HFF-Myc (cell line): Measurements from ENCODE around the gene SYNRG.

Source experiments
- DNase-seq: peaks from one replicate; pipeline ENCODE4 v3.0.0-alpha.2; 2011; ENCODE audit warnings: low read depth; ENCODE audit errors: extremely low read depth
- H3K4me3 ChIP-seq: replicated peaks from 2 replicates; pipeline ENCODE4 v1.5.1; 2011; ENCODE audit warnings: low read depth, mild to moderate bottlenecking, control low read depth, low read length
- TF ChIP-seq, protein P1 (sequence below): IDR thresholded peaks from 2 replicates; pipeline ENCODE4 v1.5.1; 2012; ENCODE audit warnings: mild to moderate bottlenecking, low read depth, low read length, control low read depth; ENCODE audit errors: missing control alignments

Gene SYNRG, protein sequence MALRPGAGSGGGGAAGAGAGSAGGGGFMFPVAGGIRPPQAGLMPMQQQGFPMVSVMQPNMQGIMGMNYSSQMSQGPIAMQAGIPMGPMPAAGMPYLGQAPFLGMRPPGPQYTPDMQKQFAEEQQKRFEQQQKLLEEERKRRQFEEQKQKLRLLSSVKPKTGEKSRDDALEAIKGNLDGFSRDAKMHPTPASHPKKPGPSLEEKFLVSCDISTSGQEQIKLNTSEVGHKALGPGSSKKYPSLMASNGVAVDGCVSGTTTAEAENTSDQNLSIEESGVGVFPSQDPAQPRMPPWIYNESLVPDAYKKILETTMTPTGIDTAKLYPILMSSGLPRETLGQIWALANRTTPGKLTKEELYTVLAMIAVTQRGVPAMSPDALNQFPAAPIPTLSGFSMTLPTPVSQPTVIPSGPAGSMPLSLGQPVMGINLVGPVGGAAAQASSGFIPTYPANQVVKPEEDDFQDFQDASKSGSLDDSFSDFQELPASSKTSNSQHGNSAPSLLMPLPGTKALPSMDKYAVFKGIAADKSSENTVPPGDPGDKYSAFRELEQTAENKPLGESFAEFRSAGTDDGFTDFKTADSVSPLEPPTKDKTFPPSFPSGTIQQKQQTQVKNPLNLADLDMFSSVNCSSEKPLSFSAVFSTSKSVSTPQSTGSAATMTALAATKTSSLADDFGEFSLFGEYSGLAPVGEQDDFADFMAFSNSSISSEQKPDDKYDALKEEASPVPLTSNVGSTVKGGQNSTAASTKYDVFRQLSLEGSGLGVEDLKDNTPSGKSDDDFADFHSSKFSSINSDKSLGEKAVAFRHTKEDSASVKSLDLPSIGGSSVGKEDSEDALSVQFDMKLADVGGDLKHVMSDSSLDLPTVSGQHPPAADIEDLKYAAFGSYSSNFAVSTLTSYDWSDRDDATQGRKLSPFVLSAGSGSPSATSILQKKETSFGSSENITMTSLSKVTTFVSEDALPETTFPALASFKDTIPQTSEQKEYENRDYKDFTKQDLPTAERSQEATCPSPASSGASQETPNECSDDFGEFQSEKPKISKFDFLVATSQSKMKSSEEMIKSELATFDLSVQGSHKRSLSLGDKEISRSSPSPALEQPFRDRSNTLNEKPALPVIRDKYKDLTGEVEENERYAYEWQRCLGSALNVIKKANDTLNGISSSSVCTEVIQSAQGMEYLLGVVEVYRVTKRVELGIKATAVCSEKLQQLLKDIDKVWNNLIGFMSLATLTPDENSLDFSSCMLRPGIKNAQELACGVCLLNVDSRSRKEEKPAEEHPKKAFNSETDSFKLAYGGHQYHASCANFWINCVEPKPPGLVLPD (N-terminal part only)

DNA sequence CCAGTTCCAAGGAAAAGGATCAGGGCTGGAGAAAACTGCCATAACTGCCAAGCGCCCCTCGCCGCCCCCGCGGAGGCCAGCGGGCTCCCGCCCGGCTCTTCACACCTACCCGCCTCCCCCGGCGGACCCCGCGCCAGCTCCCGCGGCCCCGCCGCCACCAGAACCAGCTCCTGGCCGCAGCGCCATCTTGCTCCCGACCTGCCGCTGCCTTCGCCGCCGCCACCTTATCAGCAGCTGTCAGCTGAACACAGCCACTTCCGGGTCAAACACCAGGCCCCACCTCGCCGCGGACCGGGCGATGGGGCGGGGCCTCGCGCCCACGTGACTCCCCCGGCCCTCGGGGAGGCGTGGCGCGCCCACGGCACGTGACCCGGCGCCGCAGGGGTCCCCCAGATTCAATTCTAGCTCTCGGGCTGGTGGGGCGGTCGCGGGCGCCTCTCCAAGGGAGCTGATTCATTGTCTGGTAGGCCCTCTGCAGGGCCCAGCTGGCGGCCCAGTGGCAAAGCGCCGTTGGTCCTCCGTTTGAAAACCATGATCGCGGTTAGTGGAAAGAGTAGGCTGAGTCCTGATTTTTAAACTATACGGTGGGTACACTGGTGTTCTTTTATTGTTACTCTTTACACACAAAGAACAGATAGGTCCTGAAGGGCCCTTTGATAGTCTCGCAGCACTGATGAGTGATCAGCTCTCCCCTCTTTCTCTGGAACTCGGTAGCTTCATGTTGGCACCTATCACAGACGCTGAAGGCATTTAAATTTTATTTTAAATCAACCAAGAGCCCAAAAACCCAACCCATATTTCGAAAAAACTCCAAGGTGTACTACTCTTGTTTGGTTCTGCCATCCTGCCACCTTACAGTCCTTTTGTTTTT is at the start of gene SYNRG:
Gene SYNRG, minus strand, starts transcription at position 249 of the 871 bp plus-strand sequence. Its CDS starts 63 bp downstream, at position 186.
- DNase-seq = peak; percentile 65
- peak within 1 kb of the TSS; percentile 69 for H3K4me3 ChIP-seq
- TF ChIP-seq, protein P1, sequence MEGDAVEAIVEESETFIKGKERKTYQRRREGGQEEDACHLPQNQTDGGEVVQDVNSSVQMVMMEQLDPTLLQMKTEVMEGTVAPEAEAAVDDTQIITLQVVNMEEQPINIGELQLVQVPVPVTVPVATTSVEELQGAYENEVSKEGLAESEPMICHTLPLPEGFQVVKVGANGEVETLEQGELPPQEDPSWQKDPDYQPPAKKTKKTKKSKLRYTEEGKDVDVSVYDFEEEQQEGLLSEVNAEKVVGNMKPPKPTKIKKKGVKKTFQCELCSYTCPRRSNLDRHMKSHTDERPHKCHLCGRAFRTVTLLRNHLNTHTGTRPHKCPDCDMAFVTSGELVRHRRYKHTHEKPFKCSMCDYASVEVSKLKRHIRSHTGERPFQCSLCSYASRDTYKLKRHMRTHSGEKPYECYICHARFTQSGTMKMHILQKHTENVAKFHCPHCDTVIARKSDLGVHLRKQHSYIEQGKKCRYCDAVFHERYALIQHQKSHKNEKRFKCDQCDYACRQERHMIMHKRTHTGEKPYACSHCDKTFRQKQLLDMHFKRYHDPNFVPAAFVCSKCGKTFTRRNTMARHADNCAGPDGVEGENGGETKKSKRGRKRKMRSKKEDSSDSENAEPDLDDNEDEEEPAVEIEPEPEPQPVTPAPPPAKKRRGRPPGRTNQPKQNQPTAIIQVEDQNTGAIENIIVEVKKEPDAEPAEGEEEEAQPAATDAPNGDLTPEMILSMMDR = peak; percentile 28

DNA sequence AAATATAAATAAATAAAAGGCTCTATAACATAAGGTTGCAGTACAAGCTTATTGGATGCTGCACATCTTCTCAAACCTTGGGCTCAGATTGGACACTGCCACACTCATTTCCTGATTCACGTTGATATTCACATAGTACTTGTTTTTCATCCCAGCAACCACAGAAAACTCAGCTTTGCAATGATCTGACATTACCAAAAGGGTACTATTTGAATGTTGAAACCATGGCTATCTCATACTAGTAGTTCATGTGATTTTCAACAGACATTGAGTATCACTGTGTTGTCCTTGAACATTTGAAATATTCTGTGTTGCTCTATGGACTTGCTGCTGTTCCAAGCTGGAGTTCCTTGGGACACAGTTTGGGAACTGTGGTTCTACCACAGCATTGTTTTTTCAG is 48.0 kb upstream of the SYNRG start:
- H3K4me3 ChIP-seq = no peak overlapping the region
- TF ChIP-seq, protein P1 = no peak
- DNase-seq = no peak

DNA sequence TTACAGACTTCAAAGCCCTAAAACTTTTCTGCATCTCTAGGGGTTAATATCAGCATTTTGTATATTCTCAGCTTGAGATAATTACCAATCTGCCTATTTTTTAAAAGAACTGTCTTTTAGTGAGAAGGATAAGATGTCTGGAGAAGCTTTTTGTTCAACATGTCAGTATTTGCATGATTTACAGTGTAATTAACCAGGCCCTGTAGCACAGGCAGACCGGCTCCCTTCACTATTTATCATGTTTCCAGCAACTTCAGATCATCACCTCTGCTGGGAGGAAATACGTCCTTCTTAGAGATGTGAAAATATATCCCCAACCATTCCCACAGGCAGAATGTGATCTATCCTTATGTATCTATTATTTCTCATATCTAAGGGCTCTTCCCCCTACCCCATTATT is 42.6 kb upstream of the SYNRG start:
- TF ChIP-seq, protein P1 = no peak
- DNase-seq = no peak
- no peak overlapping the region for H3K4me3 ChIP-seq

DNA sequence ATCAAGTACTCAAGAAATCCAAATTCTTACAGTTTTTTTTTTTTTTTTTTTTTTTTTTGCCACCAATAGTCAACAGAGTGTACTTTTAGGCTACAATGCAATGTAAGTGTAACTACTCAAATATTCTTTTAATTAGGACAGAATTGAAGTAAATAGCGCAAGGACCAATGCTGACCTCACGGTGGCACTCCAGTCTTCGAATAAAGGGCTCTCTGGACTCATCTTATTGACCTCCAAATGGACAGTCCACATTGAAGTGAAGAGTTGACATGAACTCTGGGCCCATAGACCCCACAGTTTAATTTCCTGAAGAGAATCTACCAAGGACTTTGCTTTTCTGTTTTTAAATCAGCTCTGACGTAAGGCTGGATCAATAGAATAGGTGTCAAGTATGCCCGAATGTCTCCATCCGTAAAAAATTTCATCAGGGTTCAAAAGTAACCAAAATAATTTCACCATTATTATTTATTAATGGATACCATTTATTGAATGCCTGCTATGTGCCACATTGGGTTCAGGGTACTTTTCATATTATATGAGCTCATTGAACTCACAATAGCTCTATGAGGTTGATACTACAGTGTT is 41.3 kb upstream of the SYNRG start:
- no peak for DNase-seq
- no peak overlapping the region for H3K4me3 ChIP-seq
- TF ChIP-seq, protein P1 = peak; percentile 50

DNA sequence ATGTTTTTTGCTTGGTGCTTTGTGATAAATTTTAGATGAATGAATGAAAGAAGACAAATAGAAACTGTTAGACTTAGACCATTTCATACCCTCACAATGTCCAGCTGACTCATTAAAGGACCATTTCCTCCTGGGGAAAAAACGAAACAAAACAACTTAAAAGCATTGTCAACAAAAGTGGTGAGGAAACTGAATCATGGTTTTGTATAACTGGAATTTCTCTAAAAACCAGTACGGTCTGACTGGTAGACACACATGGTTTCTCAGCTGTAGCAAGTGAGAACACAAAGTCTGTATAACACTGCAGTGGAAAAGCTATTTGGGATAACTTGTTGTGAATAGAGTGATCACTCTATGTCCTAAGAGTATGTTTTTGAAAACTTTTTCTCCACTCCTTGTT is 39.3 kb upstream of the SYNRG start:
- TF ChIP-seq, protein P1 = no peak
- peak; percentile 19 for DNase-seq
- H3K4me3 ChIP-seq = no peak overlapping the region
